Tibial nerve (tissue), 4 donors: Measurements from ENCODE around the gene ISLR.

Experiments used
- CTCF ChIP-seq, 5 experiments: fragments of 200-600 bp in 3 of 5; fragments of 450-650 bp in 2 of 5; sonication (generic) in 3 of 5; IDR thresholded peaks; one replicate each; pipeline ENCODE4 v1.5.1; 2016 to 2019; ENCODE audit warnings: antibody characterized with exemption in 5 of 5, mild to moderate bottlenecking in 3 of 5, moderate library complexity in 2 of 5
- EP300 ChIP-seq, 2 donors: sonication (generic); formaldehyde crosslinking; IDR thresholded peaks; one replicate each; pipeline ENCODE4 v1.6.1; 2017; ENCODE audit warnings: antibody characterized with exemption in 2 of 2, mild to moderate bottlenecking in 1 of 2
- POLR2A ChIP-seq, 2 donors: fragments of 450-650 bp; IDR thresholded peaks; one replicate each; pipeline ENCODE4 v1.6.1; 2017; ENCODE audit warnings: antibody characterized with exemption in 2 of 2, mild to moderate bottlenecking in 2 of 2, moderate library complexity in 2 of 2

- no peak for TF ChIP-seq CTCF (IDR thresholded peaks at IDR 0.05)
- TF ChIP-seq POLR2A (IDR thresholded peaks at IDR 0.05): no peak
- no peak for TF ChIP-seq EP300 (IDR thresholded peaks at IDR 0.05)
Measured at GRCh38 chr15:74144153-74144775, 29.2 kb upstream of the ISLR start.
